NCI-H1436 treated with DMSO at 0.1 percent for 48 hours (cell line): ENCODE results near the gene P4HTM.

Source experiments
- DNase-seq: peaks from one replicate; lab custom pipeline; 2025; lab: John Stamatoyannopoulos, UW

The P4HTM gene

DNA sequence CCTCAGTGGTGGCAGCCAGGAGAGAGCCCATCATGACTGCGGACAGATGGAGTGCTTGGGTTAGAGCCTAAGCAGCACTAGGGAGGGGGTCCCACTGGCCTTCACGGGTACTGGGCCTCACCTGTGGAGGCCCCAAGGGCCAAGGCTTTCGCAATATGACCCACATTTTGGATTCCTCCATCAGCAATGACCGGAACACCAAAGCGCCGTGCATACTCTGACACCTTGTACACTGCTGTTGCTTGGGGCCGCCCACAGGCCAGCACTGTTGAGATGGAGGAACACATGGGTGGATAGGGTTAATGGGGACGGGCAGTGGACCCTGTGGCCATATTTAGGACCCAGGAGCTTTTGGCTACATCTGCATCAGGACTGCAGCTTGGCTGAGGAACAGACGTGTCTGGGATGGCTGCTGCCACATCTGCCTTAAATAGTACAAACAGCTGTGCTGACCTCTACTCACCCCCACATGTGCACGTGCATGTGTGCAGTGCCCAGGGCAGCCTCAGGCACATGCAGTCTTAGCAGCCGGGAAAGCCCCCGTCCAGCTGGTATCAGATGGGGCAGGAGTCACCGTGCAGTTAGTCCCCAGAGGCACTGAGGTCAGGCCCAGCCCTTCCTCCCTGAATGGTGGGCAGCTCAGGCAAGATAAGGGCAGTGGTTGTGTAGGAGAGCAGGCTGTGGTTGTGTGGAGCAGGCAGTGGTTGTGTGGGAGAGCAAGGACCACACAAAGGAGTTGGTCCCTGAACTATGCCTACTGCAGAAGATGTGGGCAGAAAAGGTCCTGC lies 35.2 kb downstream of the P4HTM start:
- no peak for DNase-seq

DNA sequence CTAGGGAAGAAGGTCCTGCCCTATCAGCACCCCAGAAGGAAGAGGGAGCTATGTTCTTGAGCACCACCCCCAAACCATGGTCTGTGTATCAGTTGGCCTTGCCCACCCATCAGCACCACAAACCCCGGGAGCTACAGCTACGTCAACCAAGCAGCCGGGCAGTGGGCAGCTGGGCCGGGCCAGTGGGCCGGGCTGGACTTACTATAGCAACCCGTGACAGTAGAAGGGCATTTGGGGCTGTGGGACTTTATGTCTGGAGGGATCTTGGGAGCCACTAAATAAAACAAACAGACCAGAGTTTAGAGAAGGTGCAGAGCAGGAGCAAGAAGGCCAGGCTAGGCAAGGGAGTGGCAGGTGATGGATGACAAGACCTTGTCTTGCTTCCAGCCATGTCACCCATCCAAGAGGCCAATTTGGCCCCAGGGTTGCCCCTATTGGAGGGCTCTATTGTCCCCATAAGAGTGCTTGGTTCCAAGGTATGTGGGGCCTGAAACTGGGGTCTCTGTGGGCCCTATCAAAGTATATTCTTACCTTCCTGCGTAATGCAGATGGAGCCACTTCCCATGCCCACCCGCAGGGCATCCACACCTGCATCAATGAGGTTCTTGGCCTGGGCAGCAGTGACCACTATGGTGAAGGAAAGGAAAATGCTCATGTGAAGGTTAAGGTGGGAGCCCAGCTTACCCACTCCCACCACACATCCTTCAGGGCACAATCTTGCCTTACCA lies 35.9 kb downstream of the P4HTM start:
- no peak for DNase-seq

DNA sequence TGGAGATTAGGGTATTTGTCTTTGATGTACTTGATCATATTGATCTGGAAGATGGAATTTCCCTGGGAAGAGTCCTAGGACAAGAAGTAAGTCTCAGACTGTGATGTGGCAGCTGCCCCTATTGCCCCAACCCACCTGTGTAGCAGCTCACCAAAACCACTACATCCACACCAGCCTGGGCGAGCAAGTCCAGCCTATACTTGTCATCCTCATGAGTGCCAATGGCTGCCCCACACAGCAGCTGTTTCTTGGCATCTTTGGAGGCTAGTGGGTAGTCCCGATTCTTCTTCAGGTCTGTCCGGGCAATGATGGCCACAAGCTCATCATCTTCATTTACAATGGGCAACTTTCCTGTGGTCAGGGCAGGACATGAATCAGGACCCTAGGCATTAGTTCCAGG lies 36.5 kb downstream of the P4HTM start:
- no peak for DNase-seq

DNA sequence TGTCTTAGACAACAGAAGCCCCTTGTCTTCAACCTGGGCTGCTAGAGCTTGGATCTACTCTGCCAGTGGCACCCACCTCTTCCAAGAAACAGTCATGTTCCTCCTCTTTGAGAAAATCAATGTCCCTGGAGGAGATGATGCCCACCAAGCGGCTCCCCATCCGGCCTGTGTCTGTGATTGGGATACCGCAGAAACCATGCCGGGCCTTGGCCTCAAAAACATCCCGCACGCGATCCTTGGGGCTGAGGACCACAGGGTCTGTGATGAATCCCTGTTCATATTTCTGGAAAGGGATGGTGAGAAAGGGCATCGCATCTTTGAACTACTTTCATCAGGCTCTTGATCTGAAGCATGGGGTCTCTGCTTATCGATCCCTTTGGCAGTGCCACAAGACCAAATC lies 37.6 kb downstream of the P4HTM start:
- DNase-seq = no peak

- DNase-seq = no peak
These were observed 38.2 kb downstream of the P4HTM start for GRCh38 chr3:49028298-49028672.

GRCh38 chr3:49028673-49029562 lies 38.9 kb downstream of the P4HTM start, which contains the start of gene IMPDH2:
Gene IMPDH2, minus strand, starts transcription at chr3:49029398. Its CDS starts 48 bp downstream, at chr3:49029350.
- peak; percentile 42 for DNase-seq

- DNase-seq = no peak
These were observed 39.5 kb downstream of the P4HTM start for GRCh38 chr3:49029563-49029884.

DNA sequence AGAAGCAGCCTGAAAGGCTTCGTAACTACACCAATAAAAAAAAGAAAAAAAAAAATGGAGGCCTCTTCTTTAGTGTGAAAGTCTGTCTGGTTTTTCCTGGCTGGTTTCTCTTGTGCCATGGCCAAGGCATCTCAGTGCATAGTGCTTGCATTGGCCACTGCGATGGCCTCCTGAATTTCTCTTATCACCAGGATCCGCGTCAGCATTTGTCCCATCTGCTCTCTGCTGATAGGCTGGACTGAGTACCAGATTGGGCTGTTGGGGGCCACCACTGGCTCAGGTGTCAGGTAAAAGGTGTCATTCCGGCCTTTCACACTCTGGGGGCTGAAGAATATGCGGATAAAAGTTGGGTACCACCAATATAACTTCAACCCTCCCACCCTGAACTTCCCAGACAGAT lies 40.3 kb downstream of the P4HTM start:
- no peak for DNase-seq

DNA sequence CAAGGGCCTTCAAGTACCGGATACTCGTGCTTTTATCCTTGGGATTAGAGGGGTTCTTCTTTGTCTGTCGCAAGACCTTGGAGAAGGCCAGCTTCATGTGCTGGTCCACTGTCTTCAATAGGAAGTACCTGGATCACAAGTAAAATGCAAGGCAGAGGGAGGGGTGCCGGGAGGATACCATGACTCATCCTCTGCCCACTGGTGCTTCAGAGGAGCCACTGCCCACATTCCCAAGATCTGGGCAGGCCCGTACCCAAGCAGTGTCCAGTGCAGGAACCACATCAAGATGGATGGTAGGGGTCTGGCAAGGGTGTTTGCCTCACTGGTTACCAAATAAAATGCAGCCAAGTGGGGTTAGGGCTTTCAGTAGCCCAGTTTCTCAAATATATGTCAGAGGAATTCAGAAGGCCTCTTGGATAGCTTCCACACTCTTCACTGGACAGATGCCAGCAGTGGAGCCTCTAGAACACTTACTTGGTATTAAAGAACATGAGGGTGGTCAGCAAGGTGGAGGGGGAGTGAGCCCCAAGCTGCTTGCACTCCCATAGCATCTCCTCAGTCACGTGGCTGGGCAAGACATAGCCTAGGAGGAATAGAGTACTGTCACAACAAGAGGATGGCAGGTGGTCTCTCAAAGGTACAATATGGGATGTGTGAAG lies 42.7 kb downstream of the P4HTM start:
- DNase-seq = no peak

DNA sequence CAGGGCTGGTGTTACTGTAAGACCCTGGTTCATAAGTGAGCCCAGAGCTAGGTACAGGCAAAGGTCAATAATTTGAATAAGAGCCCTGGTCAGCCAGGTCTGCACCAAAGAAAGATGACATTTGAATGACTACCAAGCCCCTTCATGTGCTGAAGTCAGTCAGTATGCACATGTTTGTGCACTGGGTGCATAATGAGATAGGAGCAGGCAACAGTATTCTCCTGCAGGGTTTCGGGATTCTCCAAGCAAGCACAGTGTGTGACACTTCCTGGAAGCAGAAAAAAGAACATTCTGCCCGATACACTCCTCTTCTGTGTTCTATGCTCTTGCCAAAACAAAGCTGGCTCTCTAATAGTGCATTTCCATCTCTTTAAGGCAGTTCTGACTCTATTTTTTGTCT lies 44.6 kb downstream of the P4HTM start:
- DNase-seq = no peak

DNA sequence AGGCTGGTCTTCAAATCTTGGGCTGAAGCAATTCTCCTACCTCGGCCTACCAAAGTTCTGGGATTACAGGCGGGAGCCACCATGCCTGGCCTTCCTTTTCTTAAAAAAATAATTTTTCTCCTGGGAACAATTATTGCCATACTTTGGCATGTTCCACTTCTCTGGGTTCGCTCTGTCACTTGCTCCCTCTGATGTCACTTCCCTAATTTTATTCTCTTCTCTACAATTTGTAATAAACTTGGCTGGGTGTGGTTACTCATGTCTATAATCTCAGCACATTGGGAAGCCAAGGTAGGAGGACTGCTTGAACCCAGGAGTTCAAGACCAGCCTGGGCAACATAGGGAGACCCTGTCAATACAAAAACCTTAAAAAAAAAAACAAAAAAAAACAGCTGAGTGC lies 45.2 kb downstream of the P4HTM start:
- no peak for DNase-seq

DNA sequence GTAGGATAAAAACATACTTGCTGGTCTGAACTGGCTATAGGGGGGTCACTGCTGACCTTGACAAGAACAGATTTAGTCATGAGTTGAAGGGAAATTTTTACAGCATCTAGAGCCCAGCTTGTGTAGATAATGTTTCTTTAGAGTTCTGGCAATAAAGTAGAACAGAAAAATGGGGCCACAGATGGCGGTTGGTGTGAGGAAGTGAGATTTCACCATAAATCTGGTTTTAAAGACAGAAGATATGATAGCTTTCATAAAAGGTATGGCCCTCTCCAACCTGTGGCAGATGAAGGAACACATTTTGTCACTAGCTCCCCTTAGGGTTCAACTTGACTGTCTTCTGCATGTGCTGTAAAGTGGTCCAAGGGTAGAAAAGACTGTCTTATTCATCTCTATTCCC lies 63.5 kb downstream of the P4HTM start:
- DNase-seq = no peak

- no peak for DNase-seq
These were observed 64.4 kb downstream of the P4HTM start for GRCh38 chr3:49054344-49054862.
